Eye (tissue), 1 donor: ENCODE results near the gene PPARGC1A.

Experiments
- DNase-seq: peaks from one replicate; pipeline ENCODE4 v3.0.0-alpha.2; 2015

Gene PPARGC1A

DNA sequence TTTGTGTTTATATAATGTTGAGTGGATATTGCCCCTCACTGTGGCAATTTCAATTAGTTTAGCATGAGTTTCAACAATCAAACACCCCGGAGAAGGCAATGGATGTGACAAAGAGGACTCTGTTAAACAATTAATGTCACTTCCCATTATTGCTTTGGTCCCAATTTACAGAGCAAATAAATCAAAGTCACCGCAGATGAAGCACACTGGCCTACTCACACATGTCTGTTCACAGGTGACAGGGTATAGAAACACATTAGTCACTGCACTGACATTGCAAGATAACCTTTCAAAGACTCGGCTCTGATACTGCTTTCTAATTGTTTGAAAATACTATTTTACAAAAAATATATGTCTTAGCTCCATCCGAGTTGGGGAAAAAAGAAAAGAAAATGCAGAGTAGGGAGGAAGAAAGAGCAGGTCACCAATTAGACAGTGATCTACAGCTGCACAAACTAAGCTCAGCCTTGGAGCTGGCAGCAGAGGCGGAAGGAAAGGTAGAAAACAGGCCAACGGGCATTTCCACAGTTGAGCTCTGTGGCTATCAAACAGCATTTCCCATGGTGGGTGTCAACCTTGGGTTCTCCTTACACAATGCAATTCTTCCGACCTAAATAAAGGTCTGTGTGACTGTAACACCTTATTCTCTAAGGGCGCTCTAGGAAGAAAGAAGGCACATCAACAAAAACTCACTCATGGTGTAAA is 53.9 kb downstream of the PPARGC1A start:
- peak; percentile 64 for DNase-seq

DNA sequence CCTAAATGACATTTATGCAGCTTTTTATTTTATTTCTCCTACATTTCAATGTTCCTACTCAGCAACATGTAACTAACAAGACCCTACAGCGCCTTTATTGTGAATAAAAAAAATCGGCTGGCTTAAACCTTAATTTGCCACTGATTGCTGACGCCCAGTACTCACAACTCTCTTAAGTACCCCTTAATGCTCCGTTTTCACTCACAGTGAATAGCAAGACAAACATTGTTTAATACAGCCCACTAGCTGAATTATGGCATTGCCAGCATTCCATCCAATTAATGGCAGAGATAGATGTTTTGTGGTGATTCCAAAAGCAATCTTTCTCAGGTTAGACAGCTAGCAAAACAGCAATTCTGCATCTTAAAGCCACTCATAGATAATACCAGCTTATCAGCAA is 61.1 kb downstream of the PPARGC1A start:
- no peak for DNase-seq

DNA sequence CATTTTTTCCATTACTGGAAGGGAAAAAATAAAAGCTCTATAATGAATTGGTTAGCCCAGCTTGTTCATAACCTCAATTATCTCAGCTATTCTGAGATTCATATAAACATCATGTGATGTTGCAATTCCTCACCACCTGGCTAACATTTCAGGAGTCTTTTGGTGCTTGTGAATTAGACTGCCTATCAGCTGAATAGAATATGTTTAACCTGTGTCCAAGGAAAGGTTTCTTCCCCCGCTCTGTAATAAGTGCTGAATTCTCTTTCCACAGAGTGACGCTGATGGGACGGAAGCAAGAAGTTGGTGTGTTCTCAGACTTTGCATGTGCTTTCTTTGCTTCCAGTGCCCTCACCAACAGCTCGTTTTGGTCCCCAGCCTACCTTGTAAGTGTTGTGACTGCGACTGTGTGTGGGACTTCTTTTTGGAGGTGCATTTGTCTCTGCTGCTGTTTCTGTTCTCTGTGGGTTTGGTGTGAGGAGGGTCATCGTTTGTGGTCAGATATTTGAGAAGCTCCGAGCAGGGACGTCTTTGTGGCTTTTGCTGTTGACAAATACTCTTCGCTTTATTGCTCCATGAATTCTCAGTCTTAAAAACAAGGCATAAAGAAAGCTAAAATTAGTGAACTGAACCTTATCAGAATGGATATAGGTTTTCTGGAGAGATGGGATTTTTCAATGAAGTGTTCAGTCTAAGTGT is 61.7 kb downstream of the PPARGC1A start:
- no peak for DNase-seq

DNA sequence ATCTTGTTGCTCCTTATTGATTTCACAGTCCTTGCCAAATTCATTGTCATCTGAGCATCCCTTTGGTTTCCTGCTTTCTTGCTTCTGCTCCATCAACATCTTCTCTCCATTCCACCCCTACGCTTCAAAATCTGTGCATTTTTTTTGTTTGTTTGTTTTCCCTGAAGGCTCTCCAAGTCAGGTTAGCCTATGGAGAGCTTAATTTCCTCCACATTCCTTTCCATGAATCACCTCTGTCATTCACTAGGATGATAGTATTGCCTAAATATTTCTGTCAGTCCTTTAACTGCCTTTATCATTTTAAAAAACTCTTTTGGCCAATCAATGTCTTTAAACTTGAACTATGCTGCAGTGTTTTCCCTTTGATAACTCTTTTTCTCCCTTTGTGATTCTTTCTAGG is 67.7 kb downstream of the PPARGC1A start:
- DNase-seq = no peak

DNA sequence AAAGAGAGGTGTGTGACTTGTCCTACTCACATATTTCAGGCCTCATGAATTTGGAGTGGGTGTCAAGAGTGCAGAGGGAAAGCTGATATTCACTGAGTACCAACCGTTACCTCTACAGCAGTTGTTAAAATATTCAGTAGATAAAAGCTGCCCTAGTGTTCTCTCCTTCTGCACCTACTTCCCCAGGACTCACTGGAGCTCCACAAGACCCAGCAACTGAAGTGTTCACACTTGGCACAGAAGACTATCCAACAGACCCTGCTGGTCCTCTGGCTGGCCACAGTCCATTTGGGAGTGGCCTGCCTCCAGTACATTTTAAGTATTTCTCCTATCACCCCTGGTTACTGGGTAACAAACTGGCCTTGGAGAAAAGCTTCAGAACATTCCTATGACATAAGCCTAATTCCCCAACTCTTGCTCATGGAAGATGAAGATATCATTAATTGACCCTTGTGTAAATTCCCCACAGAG is 70.8 kb downstream of the PPARGC1A start:
- DNase-seq = no peak

DNA sequence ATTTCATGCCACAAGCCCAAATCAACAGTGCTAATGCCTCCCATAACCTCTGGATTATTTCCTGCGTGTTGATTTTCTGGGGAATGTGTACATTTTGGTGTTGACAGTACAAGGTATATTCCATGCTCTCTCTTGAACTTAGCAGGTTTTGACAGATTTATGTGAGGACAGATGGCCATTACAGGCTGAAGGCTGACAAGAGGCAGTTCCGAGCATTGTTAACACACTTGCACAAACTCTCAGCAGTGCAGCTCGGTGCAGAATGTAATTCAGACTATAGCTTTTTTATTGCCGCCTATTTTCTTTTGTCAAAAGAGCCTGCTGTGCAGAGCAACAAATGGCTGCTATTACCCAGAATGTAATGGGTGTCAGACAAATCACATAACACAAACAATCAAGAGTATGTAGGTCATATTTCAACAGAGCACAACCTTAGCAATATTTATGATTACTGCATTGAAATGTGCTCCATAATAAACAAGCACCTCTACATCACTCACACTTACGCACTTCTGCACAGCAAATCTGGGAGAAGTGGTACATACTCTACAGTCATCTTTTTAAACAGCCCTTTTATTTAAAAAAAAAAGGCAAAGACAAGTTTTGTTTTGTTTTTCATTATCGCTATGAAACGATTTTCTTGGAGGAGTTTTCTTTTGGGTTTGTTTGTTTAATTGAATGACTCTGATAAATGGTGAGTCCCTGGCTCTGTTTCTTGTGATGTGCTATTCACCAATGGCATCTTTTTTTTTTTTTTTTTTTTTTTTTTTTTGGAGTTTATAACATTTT is 71.6 kb downstream of the PPARGC1A start:
- no peak for DNase-seq

DNA sequence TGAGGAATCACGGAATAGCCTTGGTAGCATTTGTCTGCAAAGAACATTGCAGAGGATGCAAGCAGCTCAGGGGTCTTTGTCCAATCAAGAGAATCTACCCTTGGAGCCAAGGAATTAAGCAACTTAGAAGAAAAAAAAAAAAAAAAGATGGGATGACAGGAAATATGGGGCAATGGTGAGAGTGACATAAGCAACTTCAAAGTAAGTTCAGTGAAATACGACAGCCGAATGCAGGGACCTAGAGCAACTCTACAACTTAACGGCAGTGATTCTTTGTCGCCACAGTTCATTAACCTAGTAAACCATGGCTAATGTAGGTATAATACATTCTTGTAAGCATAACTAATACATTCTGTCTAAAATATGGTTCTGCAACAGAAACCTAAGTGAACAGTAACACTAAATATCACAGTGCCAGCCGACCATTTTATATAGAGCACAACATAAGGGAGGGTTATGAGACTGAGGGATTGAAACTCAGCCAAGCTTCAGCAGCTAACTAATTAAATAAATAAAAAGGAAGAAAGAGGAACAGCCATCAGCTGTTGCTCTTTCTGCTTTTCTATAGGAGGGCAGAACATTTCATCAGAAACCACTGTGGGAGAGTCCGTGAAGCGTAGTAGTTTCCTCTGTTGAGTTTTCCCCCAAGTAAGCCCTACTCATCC is 74.7 kb downstream of the PPARGC1A start:
- no peak for DNase-seq

DNA sequence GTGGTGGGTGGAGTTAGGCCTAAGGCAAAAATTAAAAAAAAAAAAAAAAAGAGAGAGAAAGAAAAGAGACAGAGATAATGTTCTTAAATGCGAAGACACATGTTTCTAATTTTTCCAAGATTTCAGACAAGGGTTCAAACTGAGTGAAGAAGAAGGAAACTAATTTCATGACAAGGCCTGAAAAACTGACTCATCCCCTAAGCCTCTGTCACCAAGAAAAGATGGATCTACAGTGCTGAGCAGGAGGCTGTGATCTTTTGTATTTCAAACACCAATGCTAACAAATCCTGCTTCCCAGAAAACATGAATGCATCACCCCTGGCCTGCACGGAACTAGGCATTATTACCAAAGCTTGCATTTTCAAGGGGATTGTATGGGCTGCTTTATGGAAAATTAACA is 75.3 kb downstream of the PPARGC1A start:
- DNase-seq = no peak

DNA sequence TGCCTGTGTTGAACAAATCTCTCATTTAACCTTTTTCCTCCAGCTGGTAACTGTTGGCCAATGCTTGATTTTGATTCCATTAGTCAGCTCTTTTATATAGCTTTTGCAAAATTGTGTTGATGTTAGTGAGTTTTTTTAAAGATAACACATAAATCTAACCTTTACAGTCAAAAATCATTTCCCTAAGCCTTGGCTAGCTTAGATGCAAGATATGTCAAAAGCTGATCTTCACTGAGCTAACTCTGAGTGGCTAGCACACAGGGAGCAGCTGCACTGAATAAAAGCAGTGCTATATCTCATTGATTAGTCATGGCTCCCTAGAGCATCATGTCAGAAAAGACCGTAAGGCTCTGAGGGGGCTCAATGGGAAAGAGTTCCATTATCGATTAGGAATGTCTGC is 78.7 kb downstream of the PPARGC1A start:
- DNase-seq = peak; percentile 69

DNA sequence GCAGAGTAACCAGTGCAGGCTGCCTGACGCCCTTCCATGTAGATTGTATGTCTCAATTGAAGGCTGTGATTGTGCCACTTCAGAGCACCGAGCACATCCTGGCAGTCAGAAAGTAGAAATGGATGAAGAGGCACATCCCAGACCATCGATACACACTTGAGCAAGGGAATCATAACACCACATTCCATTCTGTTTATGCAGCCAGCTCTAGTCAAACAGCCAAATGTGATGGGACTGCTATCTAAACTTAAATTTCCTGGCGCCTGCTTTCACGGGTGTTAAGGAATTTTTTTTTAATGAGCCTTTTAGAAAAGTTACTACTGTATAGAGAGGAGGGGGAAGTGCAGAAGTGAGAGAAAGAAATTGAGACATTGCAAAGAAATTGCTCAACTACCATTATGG is 84.4 kb downstream of the PPARGC1A start:
- no peak for DNase-seq

DNA sequence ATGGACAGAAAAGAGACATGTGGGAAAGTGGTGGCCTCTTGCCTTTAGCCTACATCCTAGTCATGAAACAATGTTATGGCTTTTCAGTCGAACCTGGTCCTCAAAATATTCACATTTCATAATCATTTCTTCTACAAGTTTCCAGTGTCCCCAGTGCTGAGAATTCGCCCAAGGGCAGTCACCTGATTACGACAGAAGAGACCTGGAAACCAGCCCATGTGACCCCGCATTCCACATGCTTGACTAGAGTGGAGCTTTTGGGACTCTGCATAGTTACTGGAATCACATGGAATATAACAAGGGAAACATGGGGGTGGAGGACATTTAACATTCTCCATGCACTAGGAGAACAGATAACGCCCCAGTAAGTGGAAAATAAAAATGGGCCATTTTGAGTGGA is 100.1 kb downstream of the PPARGC1A start:
- DNase-seq = peak; percentile 21

DNA sequence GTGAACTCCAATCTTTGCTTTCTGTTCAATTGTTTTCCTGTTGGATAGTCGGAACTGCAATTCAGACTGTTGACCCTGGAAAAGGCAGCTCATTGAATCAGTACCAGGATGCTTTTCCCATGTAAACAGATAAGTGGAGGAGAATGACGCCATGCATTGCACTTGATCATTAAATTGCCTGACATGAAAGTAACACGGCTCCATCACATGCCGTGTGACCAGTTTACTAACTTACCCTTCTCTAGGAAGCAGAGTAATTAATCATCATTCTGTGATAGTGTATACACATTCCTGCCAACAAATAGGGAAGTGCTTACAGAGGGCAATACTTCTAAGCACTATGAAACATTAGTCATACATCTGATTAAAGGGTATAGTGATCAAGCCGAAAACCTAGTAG is 101.4 kb downstream of the PPARGC1A start:
- no peak for DNase-seq

DNA sequence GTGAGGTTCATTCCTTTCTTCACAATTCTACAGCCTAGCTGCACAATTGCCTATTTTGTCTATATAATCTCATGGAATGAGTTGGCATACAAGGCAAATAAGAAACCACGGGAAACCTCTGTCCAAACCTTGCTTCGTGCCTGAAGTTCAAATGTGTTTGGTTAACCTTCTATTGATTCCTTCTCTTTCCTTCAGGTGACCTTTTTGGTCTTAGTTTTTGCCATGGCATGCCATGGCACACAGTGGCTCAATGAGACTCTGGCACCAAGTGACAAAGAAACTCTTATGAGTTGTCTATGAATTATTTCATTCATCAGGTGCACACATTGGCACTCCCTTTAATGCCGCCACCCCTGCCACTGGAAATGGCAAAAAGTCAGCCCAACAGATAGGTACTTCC is 101.8 kb downstream of the PPARGC1A start:
- DNase-seq = no peak

DNA sequence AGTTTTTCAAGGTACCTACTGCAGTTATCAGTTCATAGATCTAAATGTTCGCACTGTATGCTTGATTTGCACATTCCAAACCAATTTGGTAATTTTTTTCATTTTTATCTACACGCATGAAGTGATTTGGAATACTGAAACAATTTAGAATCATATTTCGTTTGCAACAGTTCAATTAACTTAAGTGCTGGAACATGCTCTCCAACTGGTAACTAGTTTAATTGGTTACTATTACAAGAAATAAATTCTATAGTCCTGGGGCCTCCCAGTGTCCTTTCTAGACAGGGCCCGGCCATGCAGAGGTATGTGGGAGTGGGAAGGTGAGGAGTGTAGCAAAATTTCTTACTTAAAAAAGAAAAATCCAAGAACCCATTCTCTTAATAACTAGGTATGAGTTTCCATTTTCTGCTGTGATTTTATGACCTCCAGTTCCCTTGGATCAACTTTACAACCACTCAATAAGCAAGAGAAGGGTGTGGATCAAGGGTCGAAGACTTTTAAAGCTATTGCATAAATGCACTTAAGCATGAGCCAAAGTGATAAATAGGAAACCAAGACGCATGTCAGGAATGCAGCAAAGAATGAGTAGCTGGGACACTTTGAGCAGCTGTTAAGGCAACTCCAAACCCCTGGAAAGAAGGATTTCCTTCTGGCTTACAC is 106.9 kb downstream of the PPARGC1A start:
- DNase-seq = no peak

DNA sequence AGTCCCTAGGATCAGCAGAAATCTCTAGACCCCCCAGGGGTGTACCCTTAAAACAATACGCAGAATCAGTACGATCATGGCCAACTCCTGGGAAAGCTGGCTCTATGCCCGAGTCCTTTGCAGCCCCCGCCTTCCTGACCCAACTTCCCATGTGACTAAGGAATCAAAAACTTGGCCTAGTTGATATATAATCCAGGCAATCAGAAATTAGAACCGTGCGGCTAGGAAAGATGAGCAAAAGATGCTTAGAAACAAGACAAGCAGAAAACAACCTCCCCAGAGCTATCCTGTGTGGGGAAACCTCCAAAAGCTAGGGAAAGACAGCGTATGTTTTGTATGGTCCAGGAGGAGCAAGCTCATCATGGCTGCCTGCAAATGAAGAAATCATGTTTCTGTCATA is 110.0 kb downstream of the PPARGC1A start:
- no peak for DNase-seq

DNA sequence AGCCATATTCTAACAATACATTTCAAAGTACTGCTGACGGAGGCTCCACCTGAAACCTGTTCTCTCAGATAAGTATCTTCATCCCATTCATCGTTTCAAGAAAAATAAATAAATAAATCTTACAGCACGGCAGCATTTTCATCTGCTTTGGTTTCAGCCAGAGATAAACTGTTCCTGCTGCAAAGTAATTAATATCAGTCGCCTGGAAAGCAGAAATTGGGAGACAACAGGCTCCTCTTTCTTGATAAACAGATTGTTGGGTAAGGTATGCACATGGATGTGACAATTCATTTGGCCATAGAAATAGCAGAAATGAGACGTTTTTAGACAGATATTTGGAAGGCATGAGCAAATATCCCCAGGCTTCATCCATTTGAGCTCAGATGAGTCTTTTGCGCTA is 110.4 kb downstream of the PPARGC1A start:
- no peak for DNase-seq

DNA sequence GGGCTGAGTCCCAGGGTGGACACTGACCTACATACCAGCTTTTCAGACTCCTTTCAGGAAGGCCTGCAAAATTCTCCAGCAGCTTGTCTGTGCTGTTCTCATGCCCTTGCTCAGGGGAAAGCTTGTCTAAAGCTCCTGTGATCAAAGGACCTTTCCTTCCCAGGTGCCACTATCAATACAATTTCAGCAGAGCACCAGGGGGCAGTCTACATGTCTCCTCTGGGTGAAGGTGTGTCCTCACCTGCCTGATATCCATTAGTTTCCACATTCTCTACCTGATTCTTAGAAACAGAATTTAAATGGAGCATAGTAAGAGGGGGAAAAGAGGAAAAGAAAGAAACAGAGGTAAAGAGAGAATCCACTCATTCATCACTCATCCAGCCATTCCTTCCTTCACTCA is 114.2 kb downstream of the PPARGC1A start:
- no peak for DNase-seq

DNA sequence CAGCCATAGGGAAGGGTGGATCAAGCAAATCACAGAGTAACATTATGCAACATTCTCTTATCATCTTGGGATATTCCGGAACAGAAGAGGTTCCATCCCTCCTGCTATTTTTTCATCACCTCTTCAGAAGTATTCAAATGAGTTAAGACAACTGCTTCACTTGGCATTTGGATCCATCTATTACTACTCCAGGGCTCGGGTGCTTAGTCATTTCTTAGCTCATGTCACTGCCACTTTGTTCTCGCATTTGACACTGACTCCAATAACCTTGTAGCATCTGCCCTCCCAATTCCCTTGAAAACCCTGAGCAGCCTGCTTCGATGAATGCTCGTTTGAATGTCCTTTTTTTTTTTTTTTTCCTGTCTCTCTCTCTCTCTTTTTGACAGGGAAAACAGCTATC is 114.9 kb downstream of the PPARGC1A start:
- DNase-seq = no peak

DNA sequence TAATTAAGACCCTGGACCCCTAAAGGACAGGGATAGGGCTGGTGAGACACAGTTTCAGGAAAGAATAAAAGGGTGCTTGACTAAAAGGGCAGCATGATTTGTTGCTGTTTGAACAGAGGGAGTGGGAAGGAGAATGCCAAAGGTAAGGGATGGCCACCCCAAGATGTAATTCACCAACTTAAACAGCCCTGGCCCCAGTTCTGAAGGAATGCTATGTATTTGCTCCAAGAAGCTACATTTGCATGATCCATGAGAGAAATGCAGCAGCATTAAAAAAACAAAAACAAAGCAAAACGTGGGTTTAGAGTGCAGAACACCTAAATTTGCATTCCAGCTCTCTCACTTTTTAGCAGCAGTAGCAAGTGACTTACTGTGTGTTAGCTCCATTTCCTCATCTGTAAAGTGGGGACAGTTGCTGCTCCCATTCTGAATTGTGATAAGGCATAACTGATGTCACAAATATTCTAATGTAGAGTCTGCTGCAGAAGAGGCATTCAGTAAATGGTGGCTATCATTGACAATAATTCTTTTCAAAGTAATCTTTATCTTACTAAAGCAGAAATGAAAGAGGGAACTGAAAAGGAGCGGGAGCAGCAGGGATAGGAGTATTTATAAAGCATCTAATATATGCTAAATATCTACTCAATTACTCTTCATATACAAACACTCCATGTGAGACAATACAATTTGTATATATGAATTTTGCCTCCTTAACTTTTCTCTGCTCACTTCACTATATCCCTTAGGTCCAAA is 115.8 kb downstream of the PPARGC1A start:
- no peak for DNase-seq

DNA sequence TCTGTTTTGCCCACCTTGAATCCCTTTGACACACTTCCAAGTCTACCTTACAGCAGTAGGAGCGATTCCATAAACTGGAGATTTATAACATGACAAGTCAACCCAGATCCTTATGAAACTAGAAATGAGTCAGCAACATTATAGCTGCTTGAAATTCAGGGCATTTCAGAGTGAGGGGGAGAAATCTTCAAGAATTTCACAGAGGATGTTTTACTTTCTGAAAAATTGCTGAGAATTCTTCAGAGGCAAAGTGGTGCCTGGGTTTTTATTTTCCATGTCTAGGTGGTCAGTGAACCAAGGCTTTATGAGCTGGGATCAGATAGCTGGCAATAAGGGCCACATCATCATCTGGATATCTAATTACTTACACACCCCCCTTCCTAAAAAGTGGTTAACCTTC is 119.8 kb downstream of the PPARGC1A start:
- DNase-seq = no peak

DNA sequence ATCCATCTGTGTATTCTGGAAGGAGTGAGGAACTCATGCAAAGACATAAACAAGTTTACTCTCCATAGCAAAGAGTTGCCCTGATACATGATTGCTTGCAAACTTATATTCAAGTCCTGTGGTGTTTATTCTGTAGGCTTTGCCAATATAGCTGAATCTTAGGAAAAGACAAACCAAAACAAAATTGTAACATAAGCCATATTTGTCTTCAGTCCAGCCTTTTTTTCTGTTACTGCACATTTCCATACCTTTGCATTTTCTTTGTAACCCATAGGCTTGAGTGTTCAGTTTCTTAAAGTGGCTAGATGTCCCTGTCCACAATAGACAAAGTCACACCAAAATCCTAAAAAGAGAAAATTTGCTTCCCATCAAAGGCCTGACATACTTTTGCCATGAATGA is 120.4 kb downstream of the PPARGC1A start:
- DNase-seq = no peak

DNA sequence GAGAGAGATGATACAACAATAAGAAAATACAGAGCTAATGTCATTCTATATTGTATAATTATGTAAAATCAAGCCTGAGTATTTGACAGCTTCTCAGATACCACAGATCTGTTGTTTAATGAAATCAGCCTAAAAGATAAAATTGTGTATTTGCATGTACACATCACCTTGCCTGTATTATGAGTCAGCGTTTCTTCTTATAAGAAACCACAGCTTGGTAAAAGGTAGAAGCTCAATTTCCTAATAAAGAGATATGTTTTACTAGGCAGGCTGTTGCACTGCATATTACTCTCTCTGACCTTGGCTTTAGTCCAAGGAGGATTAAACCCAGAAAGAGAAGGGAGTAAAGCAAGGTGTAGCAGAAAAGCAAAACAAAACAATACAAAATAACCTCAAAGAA is 121.3 kb downstream of the PPARGC1A start:
- DNase-seq = no peak
